ENCODE data around the gene SOX5.

DNA sequence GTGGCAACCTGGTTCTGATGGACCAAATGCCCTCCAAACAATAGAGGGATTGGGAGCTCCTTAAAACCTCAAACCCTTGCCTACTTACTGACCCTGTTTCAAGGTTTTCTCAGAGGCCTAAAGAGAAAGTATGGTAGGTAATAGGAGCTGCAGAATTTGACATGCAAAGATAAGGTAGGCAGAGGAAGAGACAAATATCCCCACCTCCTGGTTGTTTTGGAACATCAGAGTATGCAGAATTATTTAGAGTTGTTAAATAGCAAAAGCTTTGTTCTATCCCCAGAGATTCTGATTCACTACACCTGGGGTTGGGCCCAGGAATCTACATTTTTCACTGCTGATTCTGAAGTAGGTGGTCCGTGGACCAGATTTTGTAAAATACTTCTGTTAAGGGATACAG, 421.2 kb downstream of the SOX5 start:
- no peak for TF ChIP-seq GATA2 (IDR thresholded peaks at IDR 0.05; ENCODE audit: low read depth, low read length)
- TF ChIP-seq GATA3 (IDR thresholded peaks at IDR 0.05; ENCODE audit: low read depth, low read length) = no peak
